B cell (primary cell): ENCODE results near the gene BAG3. TPM values are rescaled to one million over a fixed set of nuclear protein-coding genes. Genes with fewer than 3 reads are reported as not detected.

Source experiments
- ATAC-seq: fragments of 200-7000 bp; cut with Tn5 transposase; one replicate; pipeline ENCODE4 v1.10.0; 2021; ENCODE audit warnings: low read depth, mild to moderate bottlenecking, moderate number of reproducible peaks, moderate library complexity
- CTCF ChIA-PET: fragments of 350-600 bp; sonication (Branson Sonifier 250); formaldehyde crosslinking; loops from one replicate; lab custom pipeline; 2021; ENCODE audit warnings: antibody characterized with exemption, inconsistent platforms; lab: Charles Lee
- POLR2A ChIA-PET: fragments of 350-600 bp; sonication (Branson Sonifier 250); formaldehyde crosslinking; loops from one replicate; lab custom pipeline; 2021; ENCODE audit warnings: antibody characterized with exemption; lab: Charles Lee
- DNase-seq: peaks from one replicate; pipeline ENCODE4 v3.0.0; 2013
- H2AFZ ChIP-seq: 2 replicates; pipeline ENCODE4 v1.6.1; 2012; ENCODE audit warnings: mild to moderate bottlenecking, low read depth, low read length; ENCODE audit not compliant: insufficient read depth, poor library complexity, severe bottlenecking
- H3K27ac ChIP-seq, 2 donors: 1 replicate in 1 of 2; 2 replicates in 1 of 2; pipeline ENCODE4 v1.5.1; 2012 to 2013; ENCODE audit warnings: low read length in 2 of 2, mild to moderate bottlenecking in 2 of 2, moderate library complexity in 1 of 2
- H3K27me3 ChIP-seq, 4 experiments: fragments of 200-600 bp in 1 of 4; sonication (generic) in 1 of 4; replicated peaks in 1 of 4; 1 replicate in 2 of 4; 2 replicates in 2 of 4; pipeline versions ENCODE4 v1.6.1 to v1.7.0; 2013 to 2016; ENCODE audit warnings: low read length in 3 of 4, mild to moderate bottlenecking in 2 of 4, mixed read lengths in 1 of 4, moderate library complexity in 1 of 4; ENCODE audit not compliant: insufficient read depth in 4 of 4, control insufficient read depth in 3 of 4; ENCODE audit errors: control extremely low read depth in 1 of 4
- H3K36me3 ChIP-seq, 2 experiments: replicated peaks in 1 of 2; 1 replicate in 1 of 2; 2 replicates in 1 of 2; pipeline versions ENCODE4 v1.6.1 to v1.7.1; 2013; ENCODE audit warnings: low read length in 1 of 2; ENCODE audit not compliant: insufficient read depth in 2 of 2, control insufficient read depth in 1 of 2; ENCODE audit errors: control extremely low read depth in 1 of 2, extremely low read depth in 1 of 2
- H3K4me1 ChIP-seq, 2 donors: fragments of 200-600 bp in 1 of 2; sonication (generic) in 1 of 2; 1 replicate in 1 of 2; 2 replicates in 1 of 2; pipeline versions ENCODE4 v1.5.1 to v1.6.1; 2013 to 2017; ENCODE audit warnings: low read length in 2 of 2; ENCODE audit not compliant: control insufficient read depth in 2 of 2, insufficient read depth in 2 of 2
- H3K4me2 ChIP-seq: replicated peaks from 2 replicates; pipeline ENCODE3; 2012; ENCODE audit warnings: mild to moderate bottlenecking, low read depth, low read length; ENCODE audit not compliant: poor library complexity, severe bottlenecking
- H3K4me3 ChIP-seq, 5 experiments: fragments of 200-600 bp in 1 of 5; sonication (generic) in 1 of 5; 1 replicate in 3 of 5; 2 replicates in 2 of 5; pipeline versions ENCODE4 v1.5.1 to v1.7.0; 2011 to 2016; ENCODE audit warnings: low read length in 4 of 5, mild to moderate bottlenecking in 4 of 5, low read depth in 2 of 5, control low read depth in 1 of 5, moderate library complexity in 1 of 5; ENCODE audit not compliant: insufficient read depth in 1 of 5; ENCODE audit errors: control extremely low read depth in 1 of 5, extremely low read depth in 1 of 5
- H3K79me2 ChIP-seq: fragments of 200-600 bp; sonication (generic); one replicate; pipeline ENCODE4 v1.6.0; 2016; ENCODE audit warnings: low read length; ENCODE audit not compliant: control insufficient read depth, insufficient read depth
- H3K9ac ChIP-seq: fragments of 200-600 bp; sonication (generic); 2 replicates; pipeline ENCODE4 v1.6.1; 2017; ENCODE audit warnings: mild to moderate bottlenecking, low read length, moderate library complexity
- H3K9me3 ChIP-seq, 3 donors: one replicate each; pipeline versions ENCODE4 v1.6.1 to v1.7.1; 2013; ENCODE audit warnings: low read length in 2 of 3; ENCODE audit not compliant: control insufficient read depth in 2 of 3, insufficient read depth in 1 of 3; ENCODE audit errors: control extremely low read depth in 1 of 3
- H4K20me1 ChIP-seq: 2 replicates; pipeline ENCODE4 v1.6.0; 2012; ENCODE audit warnings: mild to moderate bottlenecking, low read length; ENCODE audit not compliant: insufficient read depth, control insufficient read depth, poor library complexity, severe bottlenecking
- H3K27ac Mint-ChIP-seq: one replicate; pipeline ENCODE4 v1.8.0; 2021; ENCODE audit warnings: mixed read lengths
- H3K27me3 Mint-ChIP-seq: one replicate; pipeline ENCODE4 v1.8.0; 2021; ENCODE audit warnings: mixed read lengths
- H3K4me1 Mint-ChIP-seq: one replicate; pipeline ENCODE4 v1.8.0; 2021; ENCODE audit warnings: mixed read lengths
- H3K4me3 Mint-ChIP-seq: one replicate; pipeline ENCODE4 v1.8.0; 2021; ENCODE audit warnings: mixed read lengths
- H3K9me3 Mint-ChIP-seq: one replicate; pipeline ENCODE4 v1.8.0; 2022; ENCODE audit warnings: mixed read lengths; ENCODE audit not compliant: insufficient read depth
- CTCF ChIP-seq: fragments of 200-600 bp; IDR thresholded peaks from one replicate; pipeline ENCODE4 v1.8.0; 2022; ENCODE audit warnings: antibody characterized with exemption, mild to moderate bottlenecking
- EZH2 ChIP-seq: IDR thresholded peaks from 2 replicates; pipeline ENCODE4 v1.6.1; 2012; ENCODE audit warnings: borderline replicate concordance, low read depth, mild to moderate bottlenecking, moderate library complexity, low read length; ENCODE audit not compliant: insufficient read depth, poor library complexity, severe bottlenecking
- WGBS: methylation state at CpG from one replicate; pipeline ENCODE4 v1.1.5; 2013; ENCODE audit warnings: missing lambda C conversion rate; ENCODE audit not compliant: insufficient coverage; 5-methylcytosine and 5-hydroxymethylcytosine counted together
- intact Hi-C: fragments of 100-400 bp; cut with micrococcal nuclease; formaldehyde crosslinking; loops from one replicate; pipeline ENCODE4 v1.10.0; 2022
- polyA plus RNA-seq: library from polyadenylated mRNA; depleted of rRNA; stranded (reverse); fragments of >200 nt; gene quantifications from 2 replicates; pipeline ENCODE4 v1.2.3, GENCODE V29; 2012
- total RNA-seq, 2 donors: library from RNA; stranded (reverse); fragments of 120-200 nt in 1 of 2; gene quantifications; 1 replicate in 1 of 2; 2 replicates in 1 of 2; pipeline versions ENCODE4 v1.2.3 to v1.2.4, GENCODE V29; 2013 to 2022

Gene BAG3
- total and polyA plus RNA-seq, 2 donors (not counting 1 experiment from before 2014, with no cell fraction given): 3.9 to 7.4 TPM

- intact Hi-C loops: no loop called here
- no peaks in the 10 kb centered on the region for H3K27me3 ChIP-seq
- Mint-ChIP-seq H3K4me1 (no peaks in the 10 kb centered on the region), H3K27me3 (peaks cover 7% of the 10 kb centered on the region), H3K9me3 (no peaks in the 10 kb centered on the region), H3K27ac (no peak overlapping the region), H3K4me3 (no peak overlapping the region)
- no peaks in the 10 kb centered on the region for H3K4me1 ChIP-seq
- H3K36me3 ChIP-seq: no peaks in the 10 kb centered on the region
- H3K79me2 ChIP-seq: no peaks in the 10 kb centered on the region
- H3K9ac ChIP-seq: no peak overlapping the region
- ChIA-PET POLR2A (no interaction called here), CTCF (no interaction called here)
- H4K20me1 ChIP-seq: no peaks in the 10 kb centered on the region
- H2AFZ ChIP-seq: no peak overlapping the region
- TF ChIP-seq CTCF: no peak
- no peak for TF ChIP-seq EZH2
- H3K4me3 ChIP-seq: no peak overlapping the region
- peaks cover 0 to 3% (median 0%) of the 10 kb centered on the region in 3 donors for H3K9me3 ChIP-seq
- DNase-seq (no peak), ATAC-seq (no peak)
- no peak overlapping the region for H3K4me2 ChIP-seq
- 100% methylated on average over 1 of the region's 2 CpGs for WGBS
- no peak overlapping the region for H3K27ac ChIP-seq
Measured at GRCh38 chr10:119642556-119643111, 8.5 kb upstream of the BAG3 start.

- intact Hi-C loops: no loop called here
- TF ChIP-seq EZH2 (no peak), CTCF (no peak)
- CTCF ChIA-PET: interaction anchor here (1.5 kb wide), 1 partner anchor 97 kb away, joined by 4 read pairs; no protein-coding TSS in a partner anchor
- no peak overlapping the region for H3K27ac ChIP-seq
- H2AFZ ChIP-seq: no peak overlapping the region
- no peak overlapping the region for H3K4me3 ChIP-seq
- no peaks in the 10 kb centered on the region for H3K4me1 ChIP-seq
- no peak overlapping the region for H3K4me3 Mint-ChIP-seq
- no peaks in the 10 kb centered on the region for H3K27me3 ChIP-seq
- no peaks in the 10 kb centered on the region for H4K20me1 ChIP-seq
- ATAC-seq: no peak
- H3K27me3 Mint-ChIP-seq: peaks cover 7% of the 10 kb centered on the region
- H3K27ac Mint-ChIP-seq: no peak overlapping the region
- no peak overlapping the region for H3K4me2 ChIP-seq
- H3K4me1 Mint-ChIP-seq: no peaks in the 10 kb centered on the region
- POLR2A ChIA-PET: no interaction called here
- no peaks in the 10 kb centered on the region for H3K79me2 ChIP-seq
- H3K9me3 Mint-ChIP-seq: no peaks in the 10 kb centered on the region
- 88% methylated on average over 13 of the region's 15 CpGs for WGBS
- no peaks in the 10 kb centered on the region for H3K36me3 ChIP-seq
- no peak for DNase-seq
- H3K9me3 ChIP-seq: peaks cover 0 to 3% (median 0%) of the 10 kb centered on the region in 3 donors
- H3K9ac ChIP-seq: no peak overlapping the region
Measured at GRCh38 chr10:119643306-119644204, 7.6 kb upstream of the BAG3 start.
